Fibroblast of pulmonary artery (primary cell): ENCODE results near the gene R3HDM2.

Experiments used
- DNase-seq: peaks from one replicate; pipeline ENCODE4 v3.0.0-alpha.2; 2010; ENCODE audit warnings: low read depth
- H3K4me3 ChIP-seq: replicated peaks from 2 replicates; pipeline ENCODE4 v1.5.1; 2011; ENCODE audit warnings: low read depth, mild to moderate bottlenecking, control low read depth, low read length, moderate library complexity
- CTCF ChIP-seq: IDR thresholded peaks from 2 replicates; pipeline ENCODE4 v1.5.1; 2011; ENCODE audit warnings: mild to moderate bottlenecking, control low read depth, low read length, inconsistent platforms; ENCODE audit errors: missing control alignments

The R3HDM2 gene

GRCh38 chr12:57476162-57476992 is 45.5 kb upstream of the R3HDM2 start:
- DNase-seq = no peak

GRCh38 chr12:57475271-57476161 is 44.7 kb upstream of the R3HDM2 start:
- no peak overlapping the region for H3K4me3 ChIP-seq
- DNase-seq = no peak
- TF ChIP-seq CTCF = no peak

More at GRCh38 chr12:57476162-57476992, 45.5 kb upstream of the R3HDM2 start:
- H3K4me3 ChIP-seq = no peak overlapping the region
- no peak for TF ChIP-seq CTCF

GRCh38 chr12:57474862-57475261 is 44.0 kb upstream of the R3HDM2 start:
- no peak for DNase-seq
- TF ChIP-seq CTCF = no peak
- no peak overlapping the region for H3K4me3 ChIP-seq

- DNase-seq = no peak
- no peak for TF ChIP-seq CTCF
- no peak overlapping the region for H3K4me3 ChIP-seq
Observed at GRCh38 chr12:57474430-57474829, 43.6 kb upstream of the R3HDM2 start.

- no peak for DNase-seq
- no peak overlapping the region for H3K4me3 ChIP-seq
- TF ChIP-seq CTCF = no peak
Observed at GRCh38 chr12:57473886-57474285, 43.0 kb upstream of the R3HDM2 start.

- DNase-seq = no peak
- no peak overlapping the region for H3K4me3 ChIP-seq
- TF ChIP-seq CTCF = no peak
Observed at GRCh38 chr12:57473392-57473791, 42.5 kb upstream of the R3HDM2 start.
